Limb (tissue), 2 donors: Measurements from ENCODE around the gene ZNF219.
A peak's percentile ranks its signal among the peaks of the same experiment; 100 is the strongest.

Experiments
- DNase-seq, 2 donors: peaks; one replicate each; pipeline ENCODE4 v3.0.0-alpha.2; 2016; ENCODE audit errors: extremely low spot score in 2 of 2

Gene ZNF219

GRCh38 chr14:21098076-21098891 is at the start of gene ZNF219:
Gene ZNF219, minus strand, starts transcription at chr14:21098655. Its CDS starts 5,064 bp downstream, at chr14:21093591.
- peak; percentile 51 to 85 for DNase-seq

- DNase-seq, result no peak
Measured at GRCh38 chr14:21145437-21145836, 47.0 kb upstream of the ZNF219 start.

- DNase-seq, result no peak
Measured at GRCh38 chr14:21142357-21142756, 43.9 kb upstream of the ZNF219 start.

- no peak for DNase-seq
Measured at GRCh38 chr14:21136024-21136423, 37.6 kb upstream of the ZNF219 start.

GRCh38 chr14:21133901-21134300 is 35.4 kb upstream of the ZNF219 start:
- DNase-seq, result no peak

- no peak for DNase-seq
Measured at GRCh38 chr14:21123429-21123828, 25.0 kb upstream of the ZNF219 start.

GRCh38 chr14:21121122-21121521 is 22.7 kb upstream of the ZNF219 start:
- no peak for DNase-seq

GRCh38 chr14:21120686-21121085 is 22.2 kb upstream of the ZNF219 start:
- no peak for DNase-seq

- no peak for DNase-seq
Measured at GRCh38 chr14:21118933-21119332, 20.5 kb upstream of the ZNF219 start.

GRCh38 chr14:21113369-21113768 is 14.9 kb upstream of the ZNF219 start:
- DNase-seq, result no peak

- DNase-seq, result no peak
Measured at GRCh38 chr14:21112255-21112654, 13.8 kb upstream of the ZNF219 start.

- DNase-seq, result no peak
Measured at GRCh38 chr14:21109377-21110138, 11.1 kb upstream of the ZNF219 start.

- no peak for DNase-seq
Measured at GRCh38 chr14:21108791-21109190, 10.3 kb upstream of the ZNF219 start.

- no peak for DNase-seq
Measured at GRCh38 chr14:21107283-21107800, 8.9 kb upstream of the ZNF219 start.

- peak; percentile 84 to 89 for DNase-seq
Measured at GRCh38 chr14:21106498-21107282, 8.2 kb upstream of the ZNF219 start.

GRCh38 chr14:21106176-21106497 is 7.7 kb upstream of the ZNF219 start:
- no peak for DNase-seq

- no peak for DNase-seq
Measured at GRCh38 chr14:21105095-21105494, 6.6 kb upstream of the ZNF219 start.

- DNase-seq, result peak; percentile 81 to 84
Measured at GRCh38 chr14:21104448-21105060, 6.1 kb upstream of the ZNF219 start.

- peak; percentile 97 for DNase-seq
Measured at GRCh38 chr14:21103710-21104447, 5.4 kb upstream of the ZNF219 start.

- DNase-seq, result no peak
Measured at GRCh38 chr14:21103411-21103709, 4.9 kb upstream of the ZNF219 start.
